ENCODE results near the gene SNTG2.

The SNTG2 gene

GRCh38 chr2:1115843-1116539 is 165.3 kb downstream of the SNTG2 start:
- TF ChIP-seq TAF1 (IDR thresholded peaks at IDR 0.05; ENCODE audit: borderline replicate concordance, insufficient read depth, low read length) = no peak
- no peak for TF ChIP-seq REST (IDR thresholded peaks at IDR 0.05; ENCODE audit: insufficient read depth in 1 of 2, low read depth in 2 of 2, low read length in 2 of 2)
- TF ChIP-seq SIN3A (IDR thresholded peaks at IDR 0.05; ENCODE audit: borderline replicate concordance, insufficient read depth, low read length) = no peak
- no peak for TF ChIP-seq POLR2AphosphoS5 (IDR thresholded peaks at IDR 0.05; ENCODE audit: low read depth, low read length)

GRCh38 chr2:1117569-1117968 is 166.9 kb downstream of the SNTG2 start:
- TF ChIP-seq FOXP2 (optimal IDR thresholded peaks at IDR 0.05; ENCODE audit: borderline replicate concordance, extremely low read depth, extremely low read length, insufficient read depth) (no peak), TAF1 (IDR thresholded peaks at IDR 0.05; ENCODE audit: borderline replicate concordance, insufficient read depth, low read length) (no peak), SIN3A (IDR thresholded peaks at IDR 0.05; ENCODE audit: borderline replicate concordance, insufficient read depth, low read length) (no peak), POLR2AphosphoS5 (IDR thresholded peaks at IDR 0.05; ENCODE audit: low read depth, low read length) (no peak), REST (IDR thresholded peaks at IDR 0.05; ENCODE audit: insufficient read depth in 1 of 2, low read depth in 2 of 2, low read length in 2 of 2) (no peak)

- TF ChIP-seq SIN3A (IDR thresholded peaks at IDR 0.05; ENCODE audit: borderline replicate concordance, insufficient read depth, low read length) (no peak), REST (IDR thresholded peaks at IDR 0.05; ENCODE audit: insufficient read depth in 1 of 2, low read depth in 2 of 2, low read length in 2 of 2) (no peak), POLR2AphosphoS5 (IDR thresholded peaks at IDR 0.05; ENCODE audit: low read depth, low read length) (no peak), FOXP2 (optimal IDR thresholded peaks at IDR 0.05; ENCODE audit: borderline replicate concordance, extremely low read depth, extremely low read length, insufficient read depth) (no peak), TAF1 (IDR thresholded peaks at IDR 0.05; ENCODE audit: borderline replicate concordance, insufficient read depth, low read length) (no peak)
Measured at GRCh38 chr2:1125217-1125616, 174.6 kb downstream of the SNTG2 start.

- TF ChIP-seq SIN3A (IDR thresholded peaks at IDR 0.05; ENCODE audit: borderline replicate concordance, insufficient read depth, low read length) = no peak
- TF ChIP-seq REST (IDR thresholded peaks at IDR 0.05; ENCODE audit: insufficient read depth in 1 of 2, low read depth in 2 of 2, low read length in 2 of 2) = no peak
- TF ChIP-seq TAF1 (IDR thresholded peaks at IDR 0.05; ENCODE audit: borderline replicate concordance, insufficient read depth, low read length) = no peak
- no peak for TF ChIP-seq POLR2AphosphoS5 (IDR thresholded peaks at IDR 0.05; ENCODE audit: low read depth, low read length)
- no peak for TF ChIP-seq FOXP2 (optimal IDR thresholded peaks at IDR 0.05; ENCODE audit: borderline replicate concordance, extremely low read depth, extremely low read length, insufficient read depth)
Measured at GRCh38 chr2:1125633-1126370, 175.2 kb downstream of the SNTG2 start.
